Activated B cell treated with CpG ODN at 0.5 μM for 24 hours (primary cell): ENCODE results near the gene TP53I13. TPM values are rescaled to one million over a fixed set of nuclear protein-coding genes. Genes with fewer than 3 reads are reported as not detected.
A peak's percentile ranks its signal among the peaks of the same experiment; 100 is the strongest.

Source experiments
- ATAC-seq: fragments of 200-7000 bp; cut with Tn5 transposase; one replicate; pipeline ENCODE4 v1.10.0; 2021; ENCODE audit warnings: low read depth, mild to moderate bottlenecking, moderate library complexity
- CTCF ChIA-PET: fragments of 350-600 bp; sonication (Branson Sonifier 250); formaldehyde crosslinking; loops from one replicate; lab custom pipeline; 2021; ENCODE audit warnings: antibody characterized with exemption; lab: Charles Lee
- POLR2A ChIA-PET: fragments of 350-600 bp; sonication (Branson Sonifier 250); formaldehyde crosslinking; loops from one replicate; lab custom pipeline; 2021; ENCODE audit warnings: antibody characterized with exemption; lab: Charles Lee
- DNase-seq: peaks from one replicate; pipeline ENCODE4 v3.0.0; 2022
- H3K27ac Mint-ChIP-seq: one replicate; pipeline ENCODE4 v1.8.0; 2020; ENCODE audit warnings: mixed read lengths
- H3K27me3 Mint-ChIP-seq: one replicate; pipeline ENCODE4 v1.8.0; 2021; ENCODE audit warnings: mixed read lengths
- H3K36me3 Mint-ChIP-seq: one replicate; pipeline ENCODE4 v1.8.0; 2021; ENCODE audit warnings: low read depth, mixed read lengths
- H3K4me1 Mint-ChIP-seq: one replicate; pipeline ENCODE4 v1.8.0; 2021; ENCODE audit warnings: mixed read lengths
- H3K4me3 Mint-ChIP-seq: one replicate; pipeline ENCODE4 v1.8.0; 2020; ENCODE audit warnings: mild to moderate bottlenecking, mixed read lengths
- H3K9me3 Mint-ChIP-seq: one replicate; pipeline ENCODE4 v1.8.0; 2020; ENCODE audit warnings: mixed read lengths
- intact Hi-C: fragments of 100-400 bp; cut with micrococcal nuclease; formaldehyde crosslinking; loops from one replicate; pipeline ENCODE4 v1.15.1; 2024
- total RNA-seq: library from RNA; stranded (reverse); gene quantifications from 2 replicates; pipeline ENCODE4 v1.2.3, GENCODE V29; 2022
- TF ChIP-seq, protein P1 (sequence below): fragments of 200-600 bp; IDR thresholded peaks from one replicate; pipeline ENCODE4 v1.8.0; 2022; ENCODE audit warnings: antibody characterized with exemption, mild to moderate bottlenecking

TP53I13 gene
- total RNA-seq, 1 donor from 2014 or later: 71.2 TPM

- POLR2A ChIA-PET: interaction anchor here (1.1 kb wide), 1 partner anchor 34 kb away, joined by 4 read pairs; no protein-coding TSS in a partner anchor
- ATAC-seq (no peak), DNase-seq (no peak)
- H3K9me3 Mint-ChIP-seq: no peaks in the 10 kb centered on the region
- intact Hi-C loops: no loop called here
- peak overlapping the region; percentile 71 for H3K27ac Mint-ChIP-seq
- CTCF ChIA-PET: interaction anchor here (1.7 to 1.8 kb wide), 2 partner anchors 9 to 17 kb away, joined by 4 to 5 read pairs; partner anchors contain the start of genes ABHD15 and ANKRD13B
- H3K27me3 Mint-ChIP-seq: no peaks in the 10 kb centered on the region
- H3K4me1 Mint-ChIP-seq: peaks cover 52% of the 10 kb centered on the region
- peaks cover 25% of the 10 kb centered on the region for H3K36me3 Mint-ChIP-seq
- H3K4me3 Mint-ChIP-seq: no peak overlapping the region
- TF ChIP-seq, protein P1, sequence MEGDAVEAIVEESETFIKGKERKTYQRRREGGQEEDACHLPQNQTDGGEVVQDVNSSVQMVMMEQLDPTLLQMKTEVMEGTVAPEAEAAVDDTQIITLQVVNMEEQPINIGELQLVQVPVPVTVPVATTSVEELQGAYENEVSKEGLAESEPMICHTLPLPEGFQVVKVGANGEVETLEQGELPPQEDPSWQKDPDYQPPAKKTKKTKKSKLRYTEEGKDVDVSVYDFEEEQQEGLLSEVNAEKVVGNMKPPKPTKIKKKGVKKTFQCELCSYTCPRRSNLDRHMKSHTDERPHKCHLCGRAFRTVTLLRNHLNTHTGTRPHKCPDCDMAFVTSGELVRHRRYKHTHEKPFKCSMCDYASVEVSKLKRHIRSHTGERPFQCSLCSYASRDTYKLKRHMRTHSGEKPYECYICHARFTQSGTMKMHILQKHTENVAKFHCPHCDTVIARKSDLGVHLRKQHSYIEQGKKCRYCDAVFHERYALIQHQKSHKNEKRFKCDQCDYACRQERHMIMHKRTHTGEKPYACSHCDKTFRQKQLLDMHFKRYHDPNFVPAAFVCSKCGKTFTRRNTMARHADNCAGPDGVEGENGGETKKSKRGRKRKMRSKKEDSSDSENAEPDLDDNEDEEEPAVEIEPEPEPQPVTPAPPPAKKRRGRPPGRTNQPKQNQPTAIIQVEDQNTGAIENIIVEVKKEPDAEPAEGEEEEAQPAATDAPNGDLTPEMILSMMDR: no peak
Observed at GRCh38 chr17:29583324-29584248, 15.1 kb downstream of the TP53I13 start.

GRCh38 chr17:29584452-29585079 is 16.1 kb downstream of the TP53I13 start:
- TF ChIP-seq, protein P1: no peak
- H3K27ac Mint-ChIP-seq: peak overlapping the region; percentile 71
- H3K27me3 Mint-ChIP-seq: no peaks in the 10 kb centered on the region
- no peaks in the 10 kb centered on the region for H3K9me3 Mint-ChIP-seq
- intact Hi-C loops: loop anchor here (5.0 kb wide), 1 partner anchor 1238 kb away; the partner anchor contains the start of gene CRLF3
- peak overlapping the region; percentile 44 for H3K4me3 Mint-ChIP-seq
- DNase-seq (no peak), ATAC-seq (no peak)
- peaks cover 53% of the 10 kb centered on the region for H3K4me1 Mint-ChIP-seq
- CTCF ChIA-PET: interaction anchor here (0.7 to 3.0 kb wide), 4 partner anchors 8 to 33 kb away, joined by 4 to 12 read pairs (median 5); partner anchors contain the start of genes ABHD15 and ANKRD13B
- POLR2A ChIA-PET: interaction anchor here (0.7 to 1.1 kb wide), 3 partner anchors 16 to 33 kb away, joined by 3 to 4 read pairs (median 3); partner anchors contain the start of gene TP53I13
- peaks cover 17% of the 10 kb centered on the region for H3K36me3 Mint-ChIP-seq

DNA sequence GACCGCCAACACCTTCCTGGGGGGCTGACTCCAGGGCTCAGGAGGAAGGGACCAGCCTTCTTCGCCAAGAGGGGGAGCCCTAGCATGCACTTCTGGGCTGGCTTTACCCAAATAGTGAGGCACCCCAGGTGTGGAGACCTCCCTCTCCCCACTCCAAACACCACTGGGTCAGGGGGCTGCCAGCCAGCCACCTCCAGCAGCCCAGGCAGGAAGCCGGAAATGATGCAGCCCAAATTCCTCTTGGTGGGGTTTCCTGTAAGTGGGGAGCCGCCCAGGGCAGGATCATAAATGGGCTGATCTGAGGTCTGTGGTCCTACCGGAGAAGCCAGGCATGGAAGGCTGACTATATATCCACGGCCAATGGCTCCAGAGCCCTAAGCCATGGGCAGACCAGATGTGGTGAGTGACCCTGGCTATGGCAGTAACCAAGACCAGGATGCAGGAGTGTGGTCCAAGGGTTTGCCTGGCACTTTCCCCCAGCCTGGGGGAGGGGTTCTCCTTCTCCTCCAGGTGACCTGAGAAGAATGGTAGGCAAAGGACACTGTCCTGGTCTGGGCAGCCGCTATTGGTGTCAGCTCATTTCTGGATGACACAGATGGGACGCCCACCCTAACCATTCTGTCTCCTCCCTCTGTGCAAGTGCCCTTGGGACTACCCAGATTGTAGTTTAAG is 16.7 kb downstream of the TP53I13 start:
- ATAC-seq (no peak), DNase-seq (no peak)
- Mint-ChIP-seq H3K27ac (peak overlapping the region; percentile 71), H3K36me3 (peaks cover 15% of the 10 kb centered on the region), H3K27me3 (no peaks in the 10 kb centered on the region), H3K4me3 (no peak overlapping the region), H3K9me3 (no peaks in the 10 kb centered on the region), H3K4me1 (peaks cover 57% of the 10 kb centered on the region)
- TF ChIP-seq, protein P1: no peak
- ChIA-PET CTCF (interaction anchor here (0.7 to 3.0 kb wide), 2 partner anchors 23 to 32 kb away, joined by 5 to 12 read pairs; no protein-coding TSS in a partner anchor), POLR2A (interaction anchor here (0.5 to 0.7 kb wide), 2 partner anchors 17 to 161 kb away, joined by 3 to 12 read pairs; partner anchors contain the start of gene TP53I13)
- intact Hi-C loops: loop anchor here (5.0 kb wide), 1 partner anchor 1237 kb away; the partner anchor contains the start of gene CRLF3

DNA sequence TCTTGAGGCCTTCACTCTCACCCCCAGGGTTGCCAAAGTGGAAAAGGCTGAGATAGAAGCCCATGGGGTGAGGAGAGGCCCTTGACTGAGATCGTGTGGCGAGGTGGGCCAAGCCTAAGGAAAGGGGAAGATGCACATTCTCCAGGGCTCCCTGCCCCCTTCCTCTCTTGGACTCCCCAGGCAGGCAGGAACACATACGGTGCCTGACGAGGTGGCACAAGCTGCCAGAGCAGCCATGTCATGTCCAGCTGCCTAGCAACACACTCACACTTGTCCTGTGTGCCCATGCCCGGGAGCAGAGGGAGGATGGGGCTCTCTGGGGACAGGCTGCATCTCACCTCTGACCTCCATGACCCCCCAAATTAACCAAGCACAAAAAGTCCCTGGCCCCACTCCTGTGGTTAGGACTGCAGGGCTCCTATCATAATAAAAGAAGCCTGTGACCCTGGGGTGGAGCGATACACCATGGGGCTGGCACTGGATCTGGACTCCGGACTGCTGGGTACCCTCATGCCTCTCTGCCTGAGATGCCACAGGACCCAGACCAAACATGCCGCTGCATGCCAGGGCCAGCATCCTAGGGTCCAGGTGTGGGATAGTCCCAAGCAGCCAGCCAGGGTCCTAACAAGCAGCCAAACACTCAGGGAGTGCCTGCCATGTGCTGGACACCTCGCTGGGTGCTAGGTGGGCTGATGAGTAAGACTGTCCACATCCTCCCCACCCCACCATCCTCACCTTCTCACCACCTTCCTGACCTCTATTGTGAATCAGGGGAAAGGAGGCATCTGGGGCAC is 18.4 kb downstream of the TP53I13 start:
- Mint-ChIP-seq H3K4me3 (no peak overlapping the region), H3K4me1 (peaks cover 70% of the 10 kb centered on the region), H3K9me3 (no peaks in the 10 kb centered on the region), H3K27ac (peak overlapping the region; percentile 83), H3K36me3 (peaks cover 12% of the 10 kb centered on the region), H3K27me3 (no peaks in the 10 kb centered on the region)
- TF ChIP-seq, protein P1: no peak
- ATAC-seq (no peak), DNase-seq (no peak)
- CTCF ChIA-PET: interaction anchor here (1.8 to 3.0 kb wide), 2 partner anchors 30 to 31 kb away, joined by 10 to 12 read pairs; no protein-coding TSS in a partner anchor
- POLR2A ChIA-PET: interaction anchor here (0.6 to 0.9 kb wide), 3 partner anchors 11 to 31 kb away, joined by 3 read pairs; no protein-coding TSS in a partner anchor
- intact Hi-C loops: loop anchor here (5.0 kb wide), 1 partner anchor 1235 kb away; the partner anchor contains the start of gene CRLF3
